Left renal pelvis (tissue), 4 donors: ENCODE results near the gene SNAI1. TPM values are rescaled to one million over a fixed set of nuclear protein-coding genes. Genes with fewer than 3 reads are reported as not detected.
"Not testable (repeated sequence)": the region's sequence is repeated elsewhere in the genome, so short reads cannot be mapped to it uniquely, and the experiment has no call there.

Experiments
- DNase-seq, 4 donors: peaks; one replicate each; pipeline ENCODE4 v3.0.0-alpha.2; 2013; ENCODE audit warnings: low read depth in 4 of 4, low spot score in 3 of 4
- polyA plus RNA-seq, 4 donors: library from polyadenylated mRNA; unstranded; fragments of 120-200 nt; gene quantifications; one replicate each; pipeline ENCODE4 v1.2.1, GENCODE V29; 2013; ENCODE audit not compliant: insufficient read length in 4 of 4

Gene SNAI1
- polyA plus RNA-seq, 4 donors = 3.0 to 13.5 (median 8.9) TPM

DNA sequence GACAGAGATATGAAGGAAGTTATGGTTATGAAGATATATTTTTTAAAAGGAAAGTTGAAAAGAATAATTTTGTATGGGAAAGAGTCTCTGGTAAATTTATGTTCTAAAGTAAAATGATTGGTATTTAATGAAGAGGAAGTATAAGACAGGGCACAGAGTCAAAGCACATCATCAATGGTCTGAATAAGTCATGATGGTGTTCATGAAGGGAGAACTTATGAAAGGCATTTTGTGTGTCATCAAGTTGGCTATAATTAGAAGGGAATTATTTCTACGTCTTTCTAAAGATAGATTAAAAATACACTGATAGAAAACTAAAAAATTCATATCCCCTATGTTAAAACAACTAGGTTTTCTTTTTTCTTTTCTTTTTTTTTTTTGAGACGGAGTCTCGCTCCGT, 21.4 kb upstream of the SNAI1 start:
- DNase-seq = no peak

DNA sequence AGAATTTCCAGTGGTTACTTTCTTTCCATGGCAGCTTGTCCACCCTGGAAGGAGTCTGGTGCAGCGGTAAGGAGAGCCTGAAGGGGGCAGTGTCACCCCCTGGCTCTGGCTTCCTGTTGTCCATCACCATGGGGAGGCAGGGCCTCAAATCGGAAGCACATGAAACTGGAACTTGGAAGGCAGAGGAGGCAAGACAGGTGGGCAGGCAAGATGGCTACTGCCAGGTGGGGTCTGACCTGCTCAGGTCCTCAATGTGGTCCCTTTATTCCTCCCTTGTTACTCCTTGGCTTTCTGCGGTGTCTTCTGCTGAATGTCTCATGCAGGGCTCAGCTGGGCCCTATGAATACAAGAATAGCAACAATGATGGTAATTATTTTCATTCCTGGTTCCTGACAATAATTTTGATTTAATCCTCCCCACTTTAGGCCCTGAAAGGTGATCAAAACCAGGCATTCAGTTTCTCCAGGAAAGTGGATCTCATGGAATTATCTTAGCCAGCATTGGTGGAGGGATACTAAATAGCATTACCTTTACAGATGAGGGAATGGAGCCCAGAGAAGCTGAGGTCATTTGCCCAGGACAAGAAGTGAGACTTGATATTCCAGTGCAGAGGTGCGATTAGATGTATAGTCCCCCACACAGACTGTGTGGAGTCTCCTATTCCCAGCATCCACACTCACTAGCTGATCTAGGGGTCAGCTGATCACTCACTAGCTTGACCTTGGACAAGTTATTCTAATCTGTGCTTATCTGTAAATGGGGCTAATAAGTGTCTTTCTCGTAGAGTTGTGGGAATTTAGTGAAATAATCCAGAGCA, 17.6 kb upstream of the SNAI1 start:
- DNase-seq = no peak

DNA sequence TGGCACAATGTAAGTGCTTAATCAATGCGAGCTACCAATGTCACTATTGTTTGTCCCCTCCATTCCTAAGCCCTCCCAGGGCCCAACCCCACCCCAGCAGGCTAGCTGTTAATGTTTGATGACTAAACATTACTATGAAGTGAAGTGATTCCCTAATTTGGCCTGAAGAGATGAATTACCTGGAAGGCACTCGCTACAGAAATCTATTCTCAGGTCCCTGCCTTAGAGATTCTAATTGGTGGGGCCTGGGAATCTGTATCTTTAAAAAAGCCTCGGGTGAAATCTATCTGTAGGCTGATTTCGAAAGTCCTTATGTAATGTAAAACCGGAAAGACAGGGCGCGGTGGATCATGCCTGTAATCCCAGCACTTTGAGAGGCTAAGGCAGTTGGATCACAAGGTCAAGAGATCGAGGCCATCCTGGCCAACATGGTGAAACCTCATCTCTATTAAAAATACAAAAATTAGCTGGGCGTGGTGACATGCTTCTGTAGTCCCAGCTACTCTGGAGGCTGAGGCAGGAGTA, 16.9 kb upstream of the SNAI1 start:
- no peak for DNase-seq

DNA sequence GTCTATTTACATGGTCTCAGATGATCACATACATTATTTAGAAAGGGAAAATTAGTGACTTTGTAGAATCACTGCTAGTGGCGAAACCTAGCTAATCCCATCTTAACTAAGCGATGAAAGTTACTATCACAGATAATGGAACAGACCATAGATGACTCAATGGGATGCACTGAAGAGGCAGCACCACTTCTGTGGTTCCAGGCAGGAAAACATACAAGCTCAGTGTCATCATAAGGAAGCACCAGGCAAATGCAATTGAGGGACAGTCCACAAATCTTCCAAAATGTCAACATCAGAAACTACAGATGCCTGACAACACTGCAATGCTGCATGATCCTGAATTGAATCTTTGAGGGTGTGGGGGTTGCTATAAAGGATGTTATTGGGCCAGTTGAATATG, 15.9 kb upstream of the SNAI1 start:
- no peak for DNase-seq

DNA sequence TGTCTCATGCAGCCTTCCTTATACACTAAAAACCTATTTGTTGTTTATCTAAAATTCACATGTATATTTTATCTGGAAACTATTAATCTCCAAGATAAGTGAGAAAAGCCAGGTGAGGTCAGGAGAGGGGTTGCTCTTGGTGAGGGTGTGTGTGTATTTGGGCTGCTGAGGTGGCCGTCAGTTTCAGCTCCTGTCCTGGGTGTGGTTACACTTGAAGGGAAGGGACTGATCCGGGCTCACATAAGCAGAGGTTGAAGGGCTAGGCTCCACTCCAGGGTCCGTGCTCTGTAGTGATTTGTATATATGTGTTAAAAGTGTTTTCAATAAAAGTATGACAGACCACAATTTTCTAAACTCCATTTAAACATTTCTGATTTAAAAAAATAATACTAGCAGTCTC, 13.5 kb upstream of the SNAI1 start:
- no peak for DNase-seq

DNA sequence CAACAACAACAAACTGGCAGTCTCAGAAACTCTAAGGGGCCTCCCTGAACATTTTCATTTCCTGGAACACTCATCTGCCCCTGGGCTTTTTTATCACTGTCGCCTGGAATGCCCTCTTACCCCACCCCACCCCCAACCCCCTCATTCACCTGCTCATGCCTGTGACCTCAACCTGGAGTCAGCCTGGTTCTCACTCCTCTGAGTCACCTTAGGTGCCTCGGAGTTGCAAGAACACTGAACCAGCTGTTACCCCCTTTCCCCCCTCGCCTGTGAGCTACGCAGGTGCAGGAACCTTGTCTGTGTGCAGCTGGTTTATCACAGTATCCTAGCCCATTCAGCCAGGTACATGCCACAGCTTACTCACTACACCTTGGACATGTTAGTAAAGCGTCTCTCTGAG, 12.8 kb upstream of the SNAI1 start:
- DNase-seq = no peak

DNA sequence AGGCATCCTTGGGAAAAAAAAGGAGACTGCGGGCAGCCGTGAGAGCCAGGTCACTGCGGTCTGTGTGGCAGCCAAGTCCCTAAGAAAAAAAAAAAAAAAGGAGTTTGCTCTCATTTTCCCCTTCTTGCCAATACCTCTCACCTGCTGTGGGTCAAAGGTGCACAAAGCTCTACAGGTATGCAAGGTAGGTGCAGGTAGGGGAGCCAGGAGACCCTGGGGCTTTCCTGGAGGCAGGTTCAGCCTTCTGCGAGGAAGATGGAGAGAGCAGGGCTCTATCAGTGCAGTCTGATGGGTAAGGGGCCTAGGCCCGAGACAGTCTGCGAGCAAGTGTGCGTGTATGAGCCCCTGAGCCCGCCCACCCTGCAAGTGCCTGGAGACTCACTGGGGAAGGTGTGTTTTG, 12.3 kb upstream of the SNAI1 start:
- no peak for DNase-seq

DNA sequence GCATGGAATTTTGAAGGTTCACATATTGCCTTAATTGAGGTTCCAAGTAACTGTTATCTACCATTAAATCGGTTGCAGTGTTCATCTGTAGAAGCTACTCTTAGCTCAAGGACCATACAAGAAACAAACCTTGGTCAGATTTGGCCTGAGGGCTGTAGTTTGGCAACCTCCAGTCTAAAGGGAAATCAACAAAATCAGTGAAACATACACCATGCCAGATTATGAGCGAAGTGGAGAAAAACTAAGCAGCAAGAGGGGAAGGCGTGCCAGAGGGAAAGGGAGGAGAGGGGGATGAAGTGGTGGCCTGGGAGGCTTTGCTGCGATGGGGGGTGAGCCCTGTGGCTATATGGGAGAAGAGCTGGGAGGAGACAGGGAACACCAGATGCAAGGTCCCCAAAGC, 8.8 kb upstream of the SNAI1 start:
- no peak for DNase-seq

DNA sequence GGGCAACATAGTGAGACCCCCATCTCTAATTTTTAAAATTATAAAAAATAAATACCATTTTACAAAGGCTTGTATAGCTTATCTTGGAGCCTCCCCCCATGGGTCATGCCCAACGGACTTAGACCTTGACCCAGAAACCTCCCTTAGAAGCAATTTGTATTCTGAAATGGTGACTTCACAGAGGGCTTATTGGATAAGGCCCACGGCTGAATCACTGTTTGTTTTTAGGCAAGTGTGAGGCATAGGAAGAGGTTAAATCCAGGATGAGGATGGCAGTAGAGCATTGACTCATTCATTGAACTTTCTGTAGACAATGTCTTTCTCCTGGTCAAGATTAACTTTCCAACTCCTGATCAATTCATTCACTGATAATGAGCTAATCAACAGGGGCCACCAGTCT, 6.2 kb upstream of the SNAI1 start:
- DNase-seq = no peak

DNA sequence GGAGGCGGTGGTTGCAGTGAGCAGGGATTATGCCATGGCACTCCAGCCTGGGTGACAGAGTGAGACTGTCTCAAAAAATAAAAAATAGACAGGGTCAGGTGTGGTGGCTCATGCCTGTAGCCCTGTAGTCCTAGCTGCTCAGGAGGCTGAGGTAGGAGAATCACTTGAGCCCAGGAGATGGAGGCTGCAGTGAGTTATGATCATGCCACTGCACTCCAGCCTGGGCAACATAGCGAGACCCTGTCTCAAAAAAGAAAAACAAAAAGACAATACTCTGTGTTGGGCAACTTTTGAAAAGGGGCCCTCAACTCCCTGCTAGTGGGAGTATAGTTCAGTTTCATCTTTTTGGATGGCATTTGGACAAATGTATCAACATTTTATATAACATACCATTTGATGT, 5.0 kb upstream of the SNAI1 start:
- DNase-seq = not testable (repeated sequence)

DNA sequence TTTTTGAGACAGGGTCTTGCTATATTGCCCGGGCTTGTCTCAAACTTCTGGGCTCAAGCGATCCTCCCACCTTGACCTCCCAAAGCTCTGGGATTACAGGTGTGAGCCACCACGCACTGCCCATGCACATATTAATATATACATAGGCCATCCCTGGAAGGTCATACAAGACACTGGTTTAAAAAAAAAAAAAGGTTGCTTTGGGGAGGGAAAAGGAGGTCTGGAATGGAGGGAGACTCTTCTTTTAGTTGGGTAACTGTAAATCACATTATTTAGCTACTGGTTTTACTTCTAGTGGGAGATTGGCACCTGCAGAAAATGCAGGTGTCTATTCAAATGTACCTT, 4.1 kb upstream of the SNAI1 start:
- no peak for DNase-seq

DNA sequence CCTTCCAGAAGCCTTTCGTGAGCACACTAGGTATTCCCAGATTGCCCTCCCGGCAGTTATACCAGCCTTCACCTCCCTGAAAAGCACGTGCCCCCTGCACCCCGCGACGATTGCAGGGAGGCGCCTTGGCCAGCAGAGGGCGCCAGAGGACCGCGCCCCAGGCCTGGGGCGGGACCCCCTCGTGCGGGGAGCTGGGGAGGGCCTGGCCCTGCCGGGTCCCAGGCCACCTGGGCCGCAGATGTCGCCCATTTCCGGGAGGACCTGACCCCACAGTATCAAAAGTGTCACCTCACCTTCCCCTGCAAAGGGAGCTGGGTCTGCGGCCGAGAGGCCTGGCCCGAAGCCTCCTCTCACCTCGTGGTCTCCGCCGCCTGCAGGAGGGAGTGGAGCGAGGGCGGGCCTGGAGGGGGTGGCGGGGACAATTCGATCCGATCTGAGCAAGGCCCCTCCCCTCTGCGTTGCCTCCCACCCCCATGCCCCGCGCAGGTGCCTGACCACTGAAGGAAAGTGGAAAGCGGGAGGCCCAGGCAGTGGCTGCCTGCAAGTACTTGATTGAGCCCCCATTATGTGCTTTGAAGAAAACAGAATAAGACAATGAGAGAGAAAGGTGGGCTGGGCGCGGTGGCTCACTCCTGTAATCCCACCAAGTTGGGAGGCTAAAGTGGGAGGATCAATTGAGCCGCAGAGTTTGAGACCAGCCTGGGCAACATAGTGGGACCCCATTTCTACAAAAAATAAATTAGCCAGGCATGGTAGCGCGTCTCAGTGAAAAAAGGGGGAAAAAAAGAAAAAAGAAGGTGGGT, 3.5 kb upstream of the SNAI1 start:
- DNase-seq = no peak

DNA sequence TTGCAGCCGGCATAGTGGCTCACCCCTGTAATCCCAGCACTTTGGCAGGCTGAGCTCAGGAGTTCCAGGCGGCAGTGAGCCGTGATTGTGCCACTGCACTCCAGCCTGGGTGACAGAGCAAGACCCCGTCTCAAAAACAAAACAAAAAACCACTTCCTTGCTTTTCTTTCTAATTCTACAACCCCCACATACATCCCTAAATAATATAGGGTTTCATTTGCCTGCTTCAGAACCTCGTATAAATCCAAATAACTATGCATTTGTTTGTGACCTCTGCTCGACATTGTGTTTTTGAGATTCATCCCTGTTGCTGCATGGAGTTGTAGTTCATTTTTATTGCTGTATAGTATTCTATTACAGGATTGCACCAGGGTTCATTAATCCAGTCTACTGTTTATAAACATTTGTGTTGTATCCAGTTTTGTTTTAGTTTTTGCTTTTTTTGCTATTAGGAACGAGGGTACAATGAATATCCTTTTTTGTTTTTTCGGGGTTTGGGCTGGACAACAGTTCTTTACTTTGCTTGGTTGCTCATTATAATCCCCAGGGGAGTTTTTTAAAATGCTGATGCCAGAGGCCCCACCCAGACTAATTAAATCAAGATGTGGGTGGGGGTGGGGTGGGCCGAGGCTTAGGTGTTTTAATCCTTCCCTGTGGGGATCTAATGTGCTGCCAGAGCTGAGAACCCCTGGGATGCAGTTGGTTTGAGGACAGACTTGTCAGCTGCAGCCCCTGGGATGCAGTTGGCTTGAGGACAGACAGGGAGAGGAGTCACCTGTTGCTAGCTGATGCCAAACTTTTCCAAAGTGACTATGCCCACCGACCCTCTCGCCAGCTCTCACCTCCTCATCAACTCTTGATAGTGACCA, 2.4 kb upstream of the SNAI1 start:
- no peak for DNase-seq

DNA sequence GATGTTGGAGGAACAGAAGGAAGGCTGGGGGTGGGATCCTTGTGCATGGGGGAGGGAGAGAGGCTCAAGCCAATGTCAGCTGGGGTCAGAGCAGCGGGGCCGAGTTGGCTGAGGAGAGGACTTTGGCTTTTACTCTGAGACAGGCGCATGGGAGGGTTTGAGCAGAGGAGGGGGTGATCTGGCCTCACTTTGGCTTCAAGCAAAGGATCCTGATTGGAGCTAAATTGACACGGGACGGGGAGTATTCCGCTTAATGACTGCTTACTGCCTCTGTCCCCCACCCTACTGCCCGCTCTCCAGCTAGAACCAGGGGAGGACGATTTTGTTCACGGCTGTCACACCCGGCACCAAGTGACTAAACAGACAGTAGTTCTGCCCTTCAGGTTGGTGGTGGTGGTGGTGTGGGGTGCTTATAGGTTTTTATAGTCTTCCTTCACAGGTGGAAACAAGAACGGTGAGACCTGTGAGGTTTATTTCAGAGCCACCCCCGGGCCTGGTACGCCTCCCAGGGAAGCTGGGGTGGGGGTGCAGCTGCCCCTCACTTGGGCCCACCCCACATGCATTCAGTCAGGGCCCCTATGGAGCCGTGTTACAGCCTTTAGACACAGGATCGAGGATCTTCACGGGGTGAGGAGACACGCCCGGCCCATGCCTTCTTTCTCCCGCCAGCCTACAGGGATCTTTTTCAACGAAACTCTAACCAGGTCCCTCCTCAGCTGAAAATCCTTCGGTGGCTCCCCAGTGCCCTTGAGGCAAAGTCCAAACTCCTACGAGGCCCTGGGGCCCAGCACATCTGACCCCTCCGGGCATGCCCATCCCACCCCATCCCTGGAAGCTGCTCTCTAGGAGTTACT, 1.3 kb upstream of the SNAI1 start:
- DNase-seq = no peak

DNA sequence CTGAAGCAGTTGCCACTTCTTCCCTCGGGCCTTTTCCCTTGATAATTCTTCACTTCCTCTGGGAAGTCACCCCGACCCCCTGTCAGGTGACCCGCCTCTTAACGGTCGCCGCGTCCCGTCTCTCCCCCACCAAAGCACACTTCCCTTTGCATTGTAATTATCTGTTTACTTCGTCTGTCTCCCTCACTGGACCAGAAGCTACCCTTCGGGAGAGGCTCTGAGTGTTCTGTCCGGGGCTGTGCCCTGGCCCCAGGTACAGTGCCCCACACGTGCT, 771 bp upstream of the SNAI1 start:
- no peak for DNase-seq

DNA sequence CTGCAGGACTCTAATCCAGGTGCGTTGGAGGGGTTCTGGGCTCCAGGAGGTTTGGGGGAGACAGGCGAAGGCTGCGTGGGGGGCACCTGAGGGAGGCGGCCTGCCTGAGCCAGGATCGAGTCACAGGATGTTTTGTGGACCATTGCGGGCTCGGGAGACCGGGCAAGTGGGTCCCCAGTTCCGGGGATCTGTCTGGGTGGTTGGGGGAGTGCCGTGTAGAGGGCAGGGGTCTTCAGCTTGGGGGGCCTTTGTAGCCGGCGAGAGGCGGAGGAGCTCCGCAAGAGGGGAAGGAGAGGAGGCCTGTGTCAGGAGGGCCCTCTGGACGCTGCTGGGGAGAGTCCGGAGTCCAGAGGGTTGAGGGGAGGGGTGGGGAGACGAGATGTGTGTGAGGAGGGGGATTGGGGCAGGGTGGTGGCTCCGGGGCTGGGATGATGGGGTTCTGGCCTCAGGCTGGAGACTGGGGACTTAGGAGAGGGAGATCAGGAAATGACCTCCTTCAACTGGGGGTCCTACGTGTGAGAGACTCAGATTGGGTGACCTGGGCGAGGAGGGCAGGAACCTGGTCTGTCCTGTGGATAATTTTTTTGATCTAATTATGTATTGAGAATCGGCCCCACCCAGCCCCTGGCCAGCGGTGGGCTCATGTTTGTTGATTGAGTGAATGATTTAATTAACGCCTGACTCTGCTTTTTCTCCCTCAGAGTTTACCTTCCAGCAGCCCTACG, 505 bp downstream of the SNAI1 start:
- no peak for DNase-seq

DNA sequence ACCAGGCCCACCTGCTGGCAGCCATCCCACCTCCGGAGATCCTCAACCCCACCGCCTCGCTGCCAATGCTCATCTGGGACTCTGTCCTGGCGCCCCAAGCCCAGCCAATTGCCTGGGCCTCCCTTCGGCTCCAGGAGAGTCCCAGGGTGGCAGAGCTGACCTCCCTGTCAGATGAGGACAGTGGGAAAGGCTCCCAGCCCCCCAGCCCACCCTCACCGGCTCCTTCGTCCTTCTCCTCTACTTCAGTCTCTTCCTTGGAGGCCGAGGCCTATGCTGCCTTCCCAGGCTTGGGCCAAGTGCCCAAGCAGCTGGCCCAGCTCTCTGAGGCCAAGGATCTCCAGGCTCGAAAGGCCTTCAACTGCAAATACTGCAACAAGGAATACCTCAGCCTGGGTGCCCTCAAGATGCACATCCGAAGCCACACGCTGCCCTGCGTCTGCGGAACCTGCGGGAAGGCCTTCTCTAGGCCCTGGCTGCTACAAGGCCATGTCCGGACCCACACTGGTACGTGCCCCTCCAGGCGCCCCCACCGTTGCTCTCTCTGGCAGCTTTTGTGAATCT, 1.1 kb downstream of the SNAI1 start:
- DNase-seq = no peak

DNA sequence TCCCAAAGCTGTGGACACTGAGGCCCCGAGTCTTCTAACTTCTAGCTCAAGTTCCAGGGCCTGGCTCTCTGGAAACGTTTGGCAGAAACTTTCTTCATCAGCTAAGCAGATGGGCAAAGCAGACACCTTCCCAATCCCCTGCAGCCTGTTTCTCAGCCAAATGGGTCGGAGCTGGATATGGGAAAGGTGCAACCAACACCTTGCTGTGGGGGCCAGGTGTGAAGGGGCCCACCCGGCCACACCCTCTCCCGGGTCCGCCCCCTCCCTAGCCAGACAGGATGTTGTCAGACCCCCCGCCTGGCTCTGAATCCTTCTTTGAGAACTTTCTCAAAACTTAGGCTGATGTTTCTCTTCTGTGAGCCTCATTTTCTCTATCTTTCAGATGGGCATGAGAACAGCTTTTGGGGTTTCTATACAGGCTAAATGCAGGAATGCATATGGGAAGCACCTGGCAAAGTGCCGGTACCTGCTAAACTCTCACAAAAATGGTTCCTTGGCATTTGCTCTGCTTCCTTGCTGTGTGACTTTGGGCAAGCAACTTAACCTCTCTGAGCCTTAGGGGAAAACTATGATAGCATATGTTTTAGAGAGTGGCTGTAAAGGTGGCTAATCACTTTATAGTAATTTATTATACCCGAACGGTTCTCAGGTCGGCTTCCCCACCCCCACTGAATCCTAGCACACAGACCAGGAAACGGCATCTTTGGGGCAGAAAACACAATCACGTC, 1.8 kb downstream of the SNAI1 start:
- no peak for DNase-seq

DNA sequence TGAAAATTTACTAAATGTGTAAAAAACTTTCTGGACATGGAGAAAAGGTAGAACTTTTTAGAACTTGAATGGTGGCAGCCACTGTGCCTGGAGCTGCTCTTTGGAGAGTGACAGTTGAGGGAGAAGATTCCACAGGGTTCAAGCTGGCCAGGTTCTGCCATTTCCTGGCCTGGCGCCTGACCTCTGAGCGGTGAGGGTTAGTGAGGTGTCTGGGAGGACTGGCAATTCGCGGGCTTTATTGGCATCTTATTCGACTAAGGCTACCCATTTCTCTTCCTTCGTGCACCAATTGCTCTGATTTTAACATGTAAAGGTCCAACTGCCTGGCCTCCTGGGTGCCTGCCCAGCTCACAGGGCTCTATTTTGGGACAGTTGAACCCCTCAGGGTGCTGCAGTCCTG, 2.4 kb downstream of the SNAI1 start:
- no peak for DNase-seq
